ENCODE results near the gene NAPA.

Gene NAPA

DNA sequence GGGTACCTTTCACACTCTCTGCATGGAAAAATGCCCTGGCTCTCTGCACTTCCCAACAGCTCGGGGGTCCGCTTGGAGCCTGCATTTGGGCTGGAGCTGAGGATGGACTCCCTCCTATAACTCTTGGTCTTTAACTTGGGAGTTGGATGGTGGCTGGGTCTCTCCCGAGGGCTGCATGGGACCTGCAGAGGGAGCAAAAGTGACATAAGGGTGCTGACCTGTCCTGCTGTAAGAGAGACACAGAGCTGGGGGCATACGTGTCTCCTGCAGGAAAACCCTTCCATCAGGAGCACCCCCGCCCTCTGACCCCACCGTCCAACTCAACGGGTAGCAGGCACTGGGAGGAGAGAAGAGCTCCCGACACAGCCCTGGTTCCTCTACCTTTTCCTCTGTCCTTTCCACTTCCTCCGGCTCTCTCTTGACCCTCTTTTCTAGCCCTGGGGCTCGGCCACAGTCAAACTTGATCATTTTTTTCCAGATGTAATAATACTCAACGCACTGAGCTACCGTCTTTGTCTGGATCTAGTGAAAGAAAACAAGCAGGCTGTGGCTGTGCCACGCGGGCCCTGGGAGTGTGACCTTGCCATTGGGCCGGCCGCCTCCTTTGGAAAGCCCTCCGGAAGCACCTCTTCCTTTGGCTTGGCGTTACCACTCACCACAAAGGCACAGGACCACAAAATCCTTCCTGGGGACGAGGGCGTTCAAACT, 6.8 kb upstream of the NAPA start:
- DNase-seq = no peak

DNA sequence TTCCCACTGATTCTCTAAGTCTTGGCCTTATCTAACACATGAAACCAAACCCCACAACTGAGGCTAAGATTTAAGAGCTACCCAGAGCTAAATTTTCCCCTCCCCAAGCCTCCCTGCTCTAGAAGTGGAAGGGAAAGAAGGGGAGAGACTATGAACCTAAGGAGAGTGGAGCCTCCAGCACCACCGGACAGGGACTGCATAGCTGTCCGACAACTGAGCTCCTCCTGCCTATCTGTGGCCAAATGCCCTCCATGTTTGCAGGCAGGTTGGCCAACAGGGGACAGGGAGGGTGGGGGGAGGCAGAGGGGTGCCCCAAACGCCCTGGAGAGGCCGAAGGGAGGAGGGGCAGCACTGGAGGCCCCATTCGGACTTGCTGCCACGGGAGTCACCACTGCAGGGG, 6.0 kb upstream of the NAPA start:
- no peak for DNase-seq

DNA sequence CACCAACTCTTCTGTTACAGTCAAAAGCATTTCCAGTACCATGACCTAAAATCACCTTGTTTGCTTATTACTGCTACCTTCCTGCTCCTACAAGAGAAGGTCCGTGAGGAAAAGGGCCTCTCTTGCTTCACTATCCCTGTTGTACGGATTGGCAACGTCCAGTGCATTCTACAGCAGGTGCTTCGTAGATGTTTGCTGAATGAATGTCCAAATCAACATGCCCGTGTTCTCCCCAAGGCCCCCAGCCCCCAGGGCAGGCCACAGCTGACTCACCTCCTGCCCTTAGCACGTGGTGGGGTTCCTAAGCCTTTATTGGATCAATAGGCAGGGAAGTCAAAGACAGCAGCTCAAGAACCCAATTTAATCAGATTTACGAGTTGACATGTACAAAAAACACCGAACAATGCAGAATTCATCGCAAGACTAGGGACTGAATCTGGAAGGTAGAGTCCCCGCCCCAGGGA, 5.5 kb upstream of the NAPA start:
- DNase-seq = no peak

DNA sequence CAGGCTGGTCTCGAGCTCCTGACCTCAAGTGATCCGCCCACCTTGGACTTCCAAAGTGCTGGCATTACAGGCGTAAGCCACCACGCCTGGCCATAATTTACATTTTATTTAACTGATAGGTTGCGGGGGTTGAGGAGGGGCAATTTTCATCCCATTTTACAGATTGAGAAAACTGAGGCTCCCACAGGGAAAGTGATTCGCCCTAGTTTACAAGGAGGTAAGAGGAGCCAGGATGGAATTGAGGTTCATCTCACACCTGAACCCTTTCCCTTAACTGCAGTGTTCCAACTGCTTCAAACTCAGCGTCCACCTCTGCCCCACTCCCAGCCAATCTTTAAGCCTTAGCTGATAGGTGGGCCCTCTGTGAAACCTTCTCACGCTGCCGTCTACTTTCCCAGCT, 4.0 kb upstream of the NAPA start:
- DNase-seq = no peak

DNA sequence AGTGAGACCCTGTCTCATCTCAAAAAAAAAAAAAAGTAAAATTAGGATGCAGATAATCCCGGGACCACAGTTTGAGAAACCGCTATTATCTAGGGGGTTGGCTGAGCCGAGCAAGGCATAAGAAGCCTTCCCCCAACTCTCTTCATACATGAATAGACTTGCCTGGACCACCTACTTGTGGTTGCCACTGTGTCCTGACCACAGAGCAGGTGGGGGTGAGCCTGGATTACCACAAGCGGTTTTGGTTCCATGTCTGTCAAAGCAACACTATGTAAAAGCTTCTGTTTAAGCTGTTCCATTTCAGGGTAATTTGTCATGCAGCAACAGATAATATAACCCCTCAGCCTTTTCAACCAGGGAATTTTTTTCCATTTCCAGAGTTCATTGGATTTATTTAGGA, 3.3 kb upstream of the NAPA start:
- DNase-seq = no peak

DNA sequence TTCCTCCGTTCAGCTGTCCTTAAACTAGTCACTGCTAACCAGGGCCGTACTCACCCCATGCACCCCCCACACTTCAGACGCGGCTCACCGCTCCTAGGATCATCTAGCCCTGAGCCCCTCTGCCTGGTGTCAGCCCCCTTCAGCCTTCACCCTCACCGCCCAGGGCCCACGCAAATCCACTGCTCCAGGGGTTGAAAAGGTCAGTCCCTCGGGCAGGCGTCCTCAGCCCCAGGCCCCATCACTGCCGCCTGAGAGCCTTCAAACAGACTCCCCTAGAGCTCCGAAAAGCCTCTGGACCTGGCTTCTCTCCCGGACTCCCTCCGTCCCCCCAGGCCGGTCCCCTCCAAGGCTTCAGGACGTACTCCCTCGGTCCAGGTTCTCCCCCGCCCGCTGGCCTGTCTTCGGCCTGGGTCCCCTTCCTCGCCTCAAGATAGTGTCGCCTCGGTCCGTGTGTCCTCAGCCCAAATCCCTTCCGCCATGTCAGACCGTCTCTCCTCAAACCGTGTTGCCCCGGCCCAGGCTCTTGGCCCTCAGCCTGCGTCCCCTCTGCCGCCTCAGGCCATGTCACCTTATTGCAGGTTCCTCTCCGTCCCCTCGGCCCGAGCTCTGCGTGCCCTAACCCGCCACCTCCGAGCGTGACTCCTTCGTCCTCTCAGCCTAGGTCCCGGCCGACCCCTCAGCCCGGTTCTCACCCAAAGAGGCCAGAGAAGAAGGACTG, 553 bp downstream of the NAPA start:
- peak in 1 of 3 experiments; percentile 16 for DNase-seq

DNA sequence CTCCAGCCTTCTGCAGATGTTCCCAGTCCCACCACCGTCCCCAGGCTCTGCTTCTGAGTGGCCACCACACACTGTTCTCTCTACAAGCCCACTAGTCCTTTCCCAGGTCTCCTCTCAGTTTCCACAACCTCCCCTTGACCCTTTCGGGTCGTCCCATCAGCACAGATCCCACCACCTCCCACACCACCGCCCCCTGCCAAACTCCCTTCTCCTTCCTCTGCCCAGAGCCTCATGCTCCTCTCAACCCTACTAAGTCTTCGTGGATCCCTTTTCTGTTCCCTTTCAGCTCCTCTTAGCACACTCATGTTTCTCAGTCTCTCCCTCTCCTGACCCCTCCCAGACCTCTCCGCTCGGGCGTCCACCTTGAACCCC, 1.9 kb downstream of the NAPA start:
- DNase-seq = no peak

DNA sequence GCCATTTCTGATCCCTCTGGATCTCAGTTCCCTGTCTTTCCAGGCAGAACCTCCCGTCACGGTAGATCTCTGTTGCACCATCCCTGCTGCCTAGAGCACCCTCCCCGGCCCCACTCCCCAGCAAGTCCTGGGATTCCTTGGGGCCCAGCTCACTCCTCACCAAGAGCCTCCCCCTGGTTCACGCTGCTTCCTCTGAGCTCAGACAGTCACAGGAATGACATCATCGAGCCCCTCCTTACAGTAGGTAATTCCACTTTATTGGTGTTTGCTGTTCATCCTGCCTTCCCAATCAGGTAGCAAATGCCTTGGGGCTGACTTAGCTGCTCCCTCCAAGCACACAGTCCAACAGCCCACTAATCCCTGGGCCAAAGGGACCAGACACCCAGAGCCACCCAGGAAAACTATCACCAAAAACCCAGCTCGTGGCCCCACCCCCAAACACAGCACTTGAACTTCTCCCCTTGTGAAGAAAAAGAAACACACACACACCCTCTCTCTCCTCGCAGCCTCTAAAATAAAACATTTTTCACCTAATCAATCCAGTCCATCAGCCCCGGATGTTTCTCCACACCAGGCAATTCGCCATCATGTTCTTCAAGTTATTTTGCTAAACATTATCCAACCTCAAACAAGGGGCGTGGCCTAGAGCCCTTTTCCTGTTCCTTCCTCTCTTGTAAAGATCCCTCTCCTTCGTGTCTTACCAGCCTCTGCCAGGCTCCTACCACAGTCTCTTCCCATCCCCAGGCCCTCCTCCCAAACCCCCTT, 2.5 kb downstream of the NAPA start:
- DNase-seq = no peak

DNA sequence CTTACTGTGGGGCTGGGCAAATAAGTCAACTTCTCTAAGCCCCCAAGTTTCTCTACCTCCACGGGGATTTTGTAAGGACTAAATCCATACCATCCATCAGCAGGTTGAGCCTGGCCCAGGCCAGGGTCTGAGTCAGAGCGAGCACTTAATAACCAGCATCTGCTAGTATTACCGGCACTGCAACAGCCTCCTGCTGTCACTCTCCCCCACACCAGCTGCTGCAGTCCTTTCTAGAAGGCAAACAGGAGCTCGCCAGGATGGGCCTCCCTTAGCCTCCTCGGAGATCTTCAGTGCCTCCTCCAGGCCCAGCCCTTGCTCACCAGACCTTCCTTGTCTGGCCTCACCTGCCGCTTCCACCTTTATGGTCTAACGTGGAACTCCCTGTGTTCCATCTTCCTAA, 3.2 kb downstream of the NAPA start:
- DNase-seq = no peak

DNA sequence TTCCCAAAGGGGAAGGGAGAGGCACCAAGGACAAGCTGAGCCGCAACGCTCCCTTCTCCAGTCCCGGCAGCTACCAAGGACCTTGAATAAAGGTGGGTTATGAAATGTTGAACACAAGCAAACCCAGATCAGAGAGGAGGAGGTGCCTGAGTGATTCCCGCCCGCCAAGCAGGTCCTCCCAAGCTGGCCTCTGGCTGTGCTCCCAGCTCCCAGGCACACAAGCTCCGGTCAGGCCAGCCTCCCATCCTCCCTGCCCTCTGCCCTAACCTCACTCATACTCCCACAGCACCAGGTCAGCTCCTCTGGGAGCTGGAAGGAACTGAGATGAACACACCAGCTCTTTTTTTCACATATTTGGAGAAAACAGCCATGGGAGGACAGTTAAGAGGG, 3.7 kb downstream of the NAPA start:
- no peak for DNase-seq

DNA sequence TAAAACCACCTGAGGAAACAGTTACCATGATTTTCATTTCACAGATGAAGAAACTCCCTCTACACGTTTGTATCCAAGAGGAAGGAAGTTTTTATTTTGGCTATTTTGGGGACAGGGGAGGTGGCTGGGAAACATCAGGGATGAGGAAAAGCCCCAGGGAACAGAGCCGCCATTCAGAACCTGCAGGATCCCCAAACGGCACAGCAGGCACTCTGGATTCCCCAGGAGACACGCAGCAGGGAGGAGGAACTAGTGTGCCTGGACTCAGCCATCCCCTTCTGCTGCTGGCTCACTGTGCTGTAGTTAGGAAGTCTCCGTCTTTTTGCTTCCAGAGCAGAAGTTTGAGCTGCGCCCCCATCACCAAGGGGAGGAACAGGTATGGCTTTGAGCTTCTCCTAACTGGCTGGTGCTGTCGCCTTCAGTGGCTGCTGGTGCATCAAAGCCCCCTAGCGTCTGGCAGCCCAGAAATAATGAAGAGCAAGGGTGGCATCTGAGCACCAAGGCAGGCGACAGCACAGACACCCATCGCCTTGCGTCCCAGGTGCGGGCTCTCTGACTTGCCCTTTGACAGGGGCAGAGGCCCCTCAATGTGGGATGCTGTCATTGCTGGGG, 4.2 kb downstream of the NAPA start:
- no peak for DNase-seq

DNA sequence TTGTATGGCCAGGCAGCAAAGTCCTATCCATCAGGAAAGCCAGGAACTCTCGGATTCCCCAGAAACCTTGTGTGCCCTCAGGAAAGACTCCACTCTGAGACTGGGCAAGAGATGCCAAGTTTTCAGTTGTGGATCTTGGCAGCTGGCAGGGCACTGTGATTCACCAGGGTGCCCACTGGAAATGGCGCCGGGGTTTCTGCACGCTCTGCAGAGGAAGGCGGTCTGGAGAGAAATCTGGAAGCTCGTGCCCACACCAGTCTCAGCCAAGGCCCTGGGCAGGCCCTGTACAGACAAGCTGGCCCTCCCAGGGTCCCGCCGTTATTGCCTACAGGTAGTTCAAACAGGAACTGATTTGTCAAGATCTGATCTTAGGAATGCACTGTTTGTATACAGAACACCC, 4.9 kb downstream of the NAPA start:
- DNase-seq = no peak

DNA sequence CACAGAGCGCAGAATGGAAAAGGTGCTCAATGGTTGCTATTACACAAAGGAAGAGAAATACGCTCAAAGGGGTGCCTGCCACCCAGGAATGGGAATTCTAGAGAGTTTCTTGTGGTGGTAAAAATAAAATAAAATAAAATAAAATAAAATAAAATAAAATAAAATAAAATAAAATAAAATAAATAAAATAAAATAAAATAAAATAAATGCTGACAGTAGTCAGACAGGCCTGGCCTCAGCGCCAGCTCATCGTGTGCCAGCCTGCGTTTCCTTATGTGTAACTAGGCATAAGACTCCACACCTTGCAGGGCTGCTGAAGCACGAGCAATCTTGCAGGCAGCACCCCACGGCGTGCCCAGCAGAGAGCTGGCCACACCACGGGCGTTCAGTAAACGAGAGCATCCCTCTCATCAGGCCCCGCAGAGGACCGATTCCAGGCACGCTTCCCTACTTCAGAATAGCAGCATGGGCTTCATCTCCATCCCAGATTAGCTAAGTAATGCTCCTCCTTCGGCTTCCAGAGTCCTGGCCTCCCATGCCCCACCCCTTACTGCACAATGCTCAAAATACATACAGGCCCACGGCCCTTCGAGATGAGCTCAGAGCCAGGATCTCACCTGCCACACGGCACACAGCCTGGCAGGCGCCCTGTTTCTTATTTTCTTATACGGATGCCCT, 5.6 kb downstream of the NAPA start:
- no peak for DNase-seq

DNA sequence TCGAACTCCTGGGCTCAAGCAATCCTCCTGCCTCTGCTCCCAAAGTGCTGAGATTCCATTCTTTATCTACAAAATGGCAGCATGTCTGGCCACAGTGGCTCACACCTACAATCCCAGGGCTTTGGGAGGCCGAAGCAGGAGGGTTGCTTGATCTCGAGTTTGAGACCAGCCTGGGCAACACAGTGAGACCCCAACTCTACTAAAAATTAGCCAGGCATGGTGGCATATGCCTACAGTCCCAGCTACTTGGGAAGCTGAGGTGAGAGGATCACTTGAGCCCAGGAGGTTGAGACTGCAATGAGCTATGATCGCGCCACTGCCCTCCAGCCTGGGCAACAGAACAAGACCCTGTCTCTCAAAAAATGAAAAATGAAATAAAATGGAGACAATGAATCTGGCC, 6.1 kb downstream of the NAPA start:
- DNase-seq = no peak

DNA sequence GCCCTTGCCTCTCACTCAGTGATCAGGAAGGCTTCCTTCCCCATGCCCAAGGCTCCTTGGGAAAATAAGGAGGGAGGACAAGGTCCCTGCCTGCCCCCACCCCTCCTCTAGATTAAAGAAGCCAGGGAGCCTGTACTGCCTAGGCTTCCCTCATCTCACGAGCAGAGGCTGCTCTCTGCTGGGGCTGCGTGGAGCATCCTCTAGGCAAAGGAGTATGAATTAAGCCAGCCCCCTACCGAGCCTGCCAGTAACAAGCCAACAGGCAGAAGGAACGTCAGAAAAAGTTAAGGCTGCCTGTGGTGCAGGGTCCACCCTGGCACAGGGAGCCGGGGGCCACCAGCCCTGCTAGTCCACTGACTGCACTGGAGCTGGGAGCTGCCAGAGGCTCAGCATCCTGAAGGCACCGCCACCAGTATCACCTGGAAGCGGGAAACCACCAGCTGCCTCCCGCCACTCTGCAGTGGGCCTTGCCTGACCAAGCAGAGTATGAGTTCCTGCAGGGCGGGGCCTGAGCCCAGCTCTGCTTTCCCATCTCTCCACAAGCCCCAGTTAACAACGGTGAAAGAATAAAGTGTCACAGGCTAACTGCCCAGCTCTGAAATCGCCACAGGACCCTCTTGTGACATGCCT, 6.8 kb downstream of the NAPA start:
- no peak for DNase-seq

DNA sequence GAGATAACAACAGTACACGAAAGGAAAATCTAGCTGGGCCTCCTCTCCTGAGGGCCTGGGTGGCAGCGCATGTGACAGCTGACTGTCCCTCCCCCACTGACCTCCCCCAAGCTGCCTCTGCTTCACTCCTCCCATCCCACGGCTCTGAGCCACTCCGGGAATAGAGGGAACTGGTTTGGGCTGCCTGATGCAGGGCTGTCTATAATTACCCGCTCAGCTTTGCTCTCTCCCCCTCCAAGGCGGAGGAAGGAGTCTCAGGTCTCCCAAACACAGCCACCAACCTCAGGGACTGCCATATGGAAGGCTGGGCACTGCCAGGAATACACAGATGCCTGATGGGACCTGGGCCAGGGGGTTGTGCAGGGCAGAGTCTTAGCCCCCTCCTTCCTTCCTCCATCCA, 7.9 kb downstream of the NAPA start:
- DNase-seq = no peak

DNA sequence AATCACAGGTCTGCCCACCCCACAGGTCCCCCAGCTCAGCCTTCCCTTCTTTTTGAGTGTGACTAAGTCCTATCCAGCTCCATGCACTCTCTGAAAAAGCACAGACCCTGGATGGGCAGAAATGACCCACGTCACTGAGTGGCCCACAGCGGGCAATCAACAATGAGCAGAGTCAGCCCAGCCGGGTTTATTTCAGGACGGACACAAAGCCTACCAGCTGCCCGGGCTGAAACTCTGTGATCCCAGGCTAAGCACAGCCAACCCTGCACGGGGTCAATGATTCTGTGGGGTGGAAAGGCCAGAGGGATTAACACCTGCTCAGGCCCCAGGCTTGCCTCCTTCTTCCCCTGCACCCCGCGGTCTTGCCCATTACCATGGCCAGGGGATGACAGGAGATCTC, 8.4 kb downstream of the NAPA start:
- no peak for DNase-seq

DNA sequence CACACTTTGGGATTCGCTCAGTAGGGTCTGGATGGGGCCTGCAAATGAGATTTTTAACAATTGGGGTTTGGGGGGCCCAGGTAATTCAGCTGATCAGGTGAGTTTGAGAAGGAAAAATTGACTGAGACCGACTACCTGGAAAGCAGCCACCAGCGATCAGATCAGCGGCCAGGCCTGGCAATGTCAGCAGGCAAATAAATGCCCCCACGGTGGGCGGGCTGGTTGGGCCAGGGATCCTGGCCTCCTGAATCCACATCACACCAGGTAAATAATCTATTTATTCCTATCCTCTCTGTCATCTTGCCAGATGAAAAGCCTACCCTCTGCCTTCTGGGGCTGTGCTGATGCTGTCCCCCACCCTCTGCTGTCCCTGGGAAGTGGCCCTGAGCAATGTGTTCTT, 9.4 kb downstream of the NAPA start:
- DNase-seq = no peak

DNA sequence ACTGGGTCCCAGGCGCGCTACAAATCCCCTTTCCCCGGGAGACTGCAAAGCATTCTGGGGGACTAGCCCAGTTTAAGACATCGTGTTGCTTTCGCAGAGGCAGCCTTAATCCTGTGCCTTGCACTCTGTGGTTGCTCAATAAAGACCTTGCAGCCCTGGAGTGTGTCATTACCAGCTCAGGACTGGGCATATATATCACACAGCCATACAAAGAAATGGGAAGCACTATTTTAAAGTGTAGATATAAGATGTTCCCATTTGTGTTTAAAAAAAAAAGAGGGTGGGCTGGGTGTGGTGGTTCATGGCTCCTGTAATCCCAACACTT, 11.1 kb downstream of the NAPA start:
- DNase-seq = no peak

DNA sequence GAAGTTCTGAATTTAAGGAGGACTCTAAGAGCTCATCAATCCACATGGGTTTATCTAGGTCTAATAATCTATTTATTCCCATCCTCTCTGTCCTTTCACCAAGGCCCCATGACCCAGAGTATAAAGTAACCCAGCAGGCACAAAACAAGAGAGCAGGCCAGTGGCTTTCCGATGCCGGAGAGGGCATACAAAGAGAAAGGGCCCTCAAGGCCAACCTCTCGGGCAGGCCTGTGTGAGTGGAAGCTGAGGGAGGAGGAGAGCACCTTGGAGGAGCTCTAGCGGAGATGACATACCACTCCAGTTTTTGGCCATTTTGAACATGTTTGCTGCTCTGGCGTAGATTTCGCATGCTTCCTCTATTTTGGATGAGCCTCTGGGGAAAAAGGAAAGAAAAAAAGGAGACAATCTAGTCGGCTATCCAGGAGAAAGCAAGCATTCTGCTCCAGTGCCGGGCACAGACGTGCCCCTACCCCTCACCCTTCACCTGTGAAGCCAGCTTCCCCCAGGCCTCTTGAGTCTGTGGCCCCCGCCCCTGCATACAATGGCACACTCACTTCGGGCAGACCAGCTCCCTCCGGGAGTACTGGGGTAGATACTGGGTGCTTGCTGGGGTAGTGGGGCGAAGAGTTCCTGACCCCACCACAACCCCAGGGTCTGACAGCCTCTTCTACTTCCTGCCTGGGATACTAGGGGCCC, 11.6 kb downstream of the NAPA start:
- no peak for DNase-seq

DNA sequence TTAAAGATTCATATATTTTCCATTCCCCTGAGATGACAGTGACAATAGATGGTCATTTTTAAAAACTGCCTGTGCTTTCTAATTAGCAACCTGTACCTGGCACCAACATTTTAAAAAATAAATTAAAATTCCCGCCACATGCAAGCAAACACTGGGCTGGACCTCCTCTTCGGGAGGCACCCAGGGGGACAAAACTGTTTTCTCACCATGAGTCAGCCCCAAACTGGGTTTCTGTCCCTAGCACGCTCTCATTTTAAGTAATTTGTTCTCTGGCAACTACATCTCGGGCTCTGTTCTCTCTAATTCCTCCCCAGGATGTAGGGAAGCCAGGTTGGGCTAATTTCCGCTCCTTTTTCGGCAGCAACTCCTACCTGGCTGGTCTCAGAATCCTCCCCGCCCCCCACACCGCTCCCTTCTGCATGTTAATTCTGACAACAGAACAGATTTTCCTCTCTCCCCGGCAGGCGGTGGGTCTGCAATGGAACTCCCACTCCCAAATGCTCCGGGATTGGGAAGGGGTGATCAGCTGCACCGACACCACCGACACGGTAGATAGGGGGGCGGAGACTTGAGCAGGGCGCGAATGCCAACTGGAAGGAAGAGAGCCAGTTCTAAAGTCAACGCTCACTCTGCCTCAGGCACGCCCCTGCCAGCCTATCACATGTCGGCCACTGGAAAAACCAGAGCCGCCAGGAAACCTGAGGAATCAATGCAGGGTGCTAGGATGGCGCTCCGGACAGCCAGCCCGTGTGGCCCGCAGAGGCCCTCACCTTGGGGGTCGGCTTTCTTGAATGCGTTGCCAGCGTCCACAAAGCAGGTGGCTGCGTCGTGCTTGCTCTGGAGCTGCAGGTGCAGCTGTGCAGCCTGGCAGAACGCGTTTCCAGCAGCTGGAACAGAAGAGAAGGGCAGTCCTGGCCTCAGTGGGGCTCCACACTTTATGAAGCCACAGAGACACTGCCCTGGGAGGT, 14.7 kb downstream of the NAPA start:
- no peak for DNase-seq

All from NCI-H1417 (cell line).